BLaER1 treated with 17β-estradiol and CSF1 and Interleukin-3, amounts not matched to agents 10 nM and 100 nM (cell line): ENCODE measurements around the gene CTBP2.

ENCODE experiments used
- H3K27ac ChIP-seq, 11 experiments: shearing (Covaris generic); formaldehyde crosslinking; 2 replicates each; pipeline ENCODE4 v1.8.1; 2022
- H3K27me3 ChIP-seq, 11 experiments: shearing (Covaris generic); formaldehyde crosslinking; 2 replicates each; pipeline ENCODE4 v1.8.1; 2022
- H3K36me3 ChIP-seq, 11 experiments: shearing (Covaris generic); formaldehyde crosslinking; 2 replicates each; pipeline ENCODE4 v1.8.1; 2022
- H3K4me1 ChIP-seq, 10 experiments: shearing (Covaris generic); formaldehyde crosslinking; 2 replicates each; pipeline ENCODE4 v1.8.1; 2022
- H3K4me2 ChIP-seq, 11 experiments: shearing (Covaris generic); formaldehyde crosslinking; 2 replicates each; pipeline ENCODE4 v1.8.1; 2022
- H3K4me3 ChIP-seq, 10 experiments: shearing (Covaris generic); formaldehyde crosslinking; 2 replicates each; pipeline ENCODE4 v1.8.1; 2022
- H3K9ac ChIP-seq, 11 experiments: shearing (Covaris generic); formaldehyde crosslinking; 2 replicates each; pipeline ENCODE4 v1.8.1; 2022
- H3K9me3 ChIP-seq, 11 experiments: shearing (Covaris generic); formaldehyde crosslinking; replicated peaks in 1 of 11; 2 replicates each; pipeline ENCODE4 v1.8.1; 2022
- H4K20me1 ChIP-seq, 11 experiments: shearing (Covaris generic); formaldehyde crosslinking; 2 replicates each; pipeline ENCODE4 v1.8.1; 2022
- Cebpa-rat ChIP-seq, 11 experiments: shearing (Covaris generic); IDR thresholded peaks; 2 replicates each; pipeline ENCODE4 v1.8.1; 2022

The CTBP2 gene

DNA sequence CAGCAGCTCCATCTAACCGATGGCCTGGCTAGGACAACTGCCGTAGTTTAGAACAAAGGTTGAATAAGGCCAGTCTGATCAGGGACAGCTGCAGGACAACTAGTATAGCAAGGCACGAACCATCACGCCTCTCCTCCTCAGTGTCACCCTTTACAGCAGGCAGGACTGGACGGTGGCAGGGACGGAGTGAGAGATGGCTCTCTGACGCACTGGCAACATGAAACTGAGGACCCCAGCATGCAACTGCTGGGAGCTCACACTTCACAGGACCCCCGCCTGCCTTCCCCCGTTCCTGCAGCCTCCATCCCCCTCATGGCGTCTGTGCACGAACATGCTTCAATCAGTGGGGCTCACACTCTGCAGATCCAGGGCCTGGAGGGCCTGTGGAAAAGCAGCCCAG is 164.8 kb downstream of the CTBP2 start:
- Histone ChIP-seq H3K4me2 (no peak overlapping the region), H3K9ac (no peak overlapping the region), H4K20me1 (peaks cover 52 to 100% (median 96%) of the 10 kb centered on the region in 11 experiments; a peak in 21 of 22 replicates), H3K27ac (no peak overlapping the region), H3K4me1 (peaks cover 3 to 14% (median 8%) of the 10 kb centered on the region in 10 experiments; a peak in 16 of 20 replicates), H3K36me3 (peaks cover 95 to 100% (median 100%) of the 10 kb centered on the region in 11 experiments), H3K4me3 (no peak overlapping the region), H3K27me3 (no peaks in the 10 kb centered on the region), H3K9me3 (no peaks in the 10 kb centered on the region)
- TF ChIP-seq Cebpa-rat (IDR thresholded peaks at IDR 0.05) = no peak

DNA sequence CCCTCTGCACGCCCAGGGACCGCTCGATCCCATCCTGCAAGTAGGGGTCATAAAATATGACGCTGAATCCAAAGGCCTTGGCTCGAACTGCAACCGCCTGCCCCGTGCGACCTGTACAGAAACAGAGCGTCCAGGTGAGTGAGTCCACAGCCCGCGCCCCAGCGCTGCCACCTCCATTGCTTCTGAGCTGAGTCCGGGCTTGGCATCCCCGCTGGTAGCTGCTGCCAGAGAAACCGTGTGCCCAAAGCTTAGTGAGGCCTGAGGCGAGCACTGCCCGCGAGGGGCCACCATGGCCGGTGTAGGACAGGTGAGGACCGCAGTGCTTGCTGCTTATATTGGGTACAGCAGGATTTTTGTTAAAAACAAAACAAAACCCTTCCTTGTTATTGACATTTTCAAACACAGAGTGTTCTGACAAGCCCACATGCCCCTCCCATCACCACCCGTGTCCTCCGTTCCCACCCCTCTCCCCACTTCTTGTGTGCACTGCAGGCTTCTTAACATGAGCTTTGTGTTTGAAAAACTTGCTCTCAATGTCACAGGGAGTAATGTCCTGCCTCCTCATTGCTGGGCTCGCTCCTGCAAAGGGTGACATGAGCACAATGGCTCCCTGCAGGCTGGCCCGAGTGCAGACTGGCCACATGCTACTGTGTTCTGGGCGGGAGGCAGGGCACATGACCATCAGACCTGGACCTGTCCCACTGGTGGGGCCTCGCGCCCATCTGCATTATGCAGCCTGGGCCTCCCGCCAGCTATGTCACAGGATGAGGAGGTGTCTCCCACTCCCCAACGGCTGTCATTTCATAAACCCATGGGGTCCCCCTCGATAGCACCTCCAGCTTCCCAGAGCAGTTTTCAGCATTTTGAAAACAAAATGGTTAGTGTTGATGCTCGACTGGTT is 165.5 kb downstream of the CTBP2 start:
- Histone ChIP-seq H3K36me3 (peaks cover 95 to 100% (median 100%) of the 10 kb centered on the region in 11 experiments), H3K4me2 (no peak overlapping the region), H3K4me3 (no peak overlapping the region), H3K27me3 (no peaks in the 10 kb centered on the region), H3K9me3 (no peaks in the 10 kb centered on the region), H3K27ac (no peak overlapping the region), H3K4me1 (peaks cover 11 to 17% (median 15%) of the 10 kb centered on the region in 10 experiments; a peak in 19 of 20 replicates), H3K9ac (no peak overlapping the region), H4K20me1 (peaks cover 44 to 100% (median 93%) of the 10 kb centered on the region in 11 experiments; a peak in 21 of 22 replicates)
- no peak for TF ChIP-seq Cebpa-rat (IDR thresholded peaks at IDR 0.05)

DNA sequence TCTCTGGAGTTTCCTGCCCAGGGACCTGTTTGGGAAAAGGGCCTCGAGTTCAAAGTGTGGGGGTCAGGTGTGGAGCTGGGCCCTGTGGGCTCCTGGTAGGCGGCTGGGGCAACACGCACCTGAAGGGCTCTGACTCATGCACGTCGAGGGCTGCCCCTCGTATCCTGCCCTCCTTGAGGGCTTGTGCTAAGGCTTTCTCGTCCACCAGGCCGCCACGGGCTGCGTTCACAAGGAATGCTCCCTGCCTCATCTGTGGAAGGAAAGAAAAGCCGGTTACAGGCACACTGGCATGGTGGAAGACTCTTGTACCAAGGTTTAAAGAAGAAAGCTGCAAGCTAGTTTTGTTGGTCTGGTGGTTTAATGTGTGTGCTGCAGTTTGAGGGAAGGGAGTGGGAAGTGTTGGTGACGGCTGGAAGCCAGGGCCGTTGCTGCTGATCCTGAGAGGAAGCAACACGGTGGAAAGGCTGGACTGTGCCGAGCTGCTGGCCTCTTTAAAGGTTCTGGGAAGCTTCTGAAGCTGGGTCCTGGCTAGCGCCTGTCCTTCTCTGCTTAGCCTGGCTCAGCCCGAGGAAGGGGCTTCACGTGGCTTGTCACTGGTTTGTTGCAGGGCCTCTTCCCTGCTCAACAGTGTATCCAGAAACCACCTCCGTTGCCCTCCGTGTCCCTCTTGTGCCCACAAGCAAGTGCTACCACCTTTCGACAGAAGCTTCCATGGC is 166.5 kb downstream of the CTBP2 start:
- H3K9ac ChIP-seq = no peak overlapping the region
- H3K4me3 ChIP-seq = no peak overlapping the region
- no peak for TF ChIP-seq Cebpa-rat (IDR thresholded peaks at IDR 0.05)
- H3K9me3 ChIP-seq = no peaks in the 10 kb centered on the region
- no peak overlapping the region for H3K4me2 ChIP-seq
- H4K20me1 ChIP-seq = peaks cover 38 to 99% (median 91%) of the 10 kb centered on the region in 11 experiments; a peak in 21 of 22 replicates
- peaks cover 94 to 99% (median 96%) of the 10 kb centered on the region in 11 experiments for H3K36me3 ChIP-seq
- no peaks in the 10 kb centered on the region for H3K27me3 ChIP-seq
- peaks cover 16 to 25% (median 22%) of the 10 kb centered on the region in 10 experiments for H3K4me1 ChIP-seq
- no peak overlapping the region for H3K27ac ChIP-seq

DNA sequence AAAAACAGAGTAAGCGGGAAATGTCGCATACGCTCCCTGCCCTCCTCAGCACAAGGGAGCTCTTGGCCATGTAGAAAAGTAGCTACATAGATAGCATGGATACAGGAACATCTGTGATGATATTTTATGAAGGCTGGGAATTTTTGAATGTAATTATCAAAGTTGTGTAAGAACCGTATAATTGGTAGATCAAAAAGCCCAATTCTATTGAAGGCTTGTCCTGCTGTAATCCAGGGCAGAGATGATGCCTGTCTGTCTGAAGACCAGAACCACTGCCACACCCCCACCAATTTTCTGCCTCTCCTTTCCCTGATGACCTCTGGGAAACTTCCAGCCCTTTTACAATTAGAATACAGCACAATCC is 167.0 kb downstream of the CTBP2 start:
- H4K20me1 ChIP-seq = peaks cover 33 to 96% (median 87%) of the 10 kb centered on the region in 11 experiments; a peak in 21 of 22 replicates
- TF ChIP-seq Cebpa-rat (IDR thresholded peaks at IDR 0.05) = no peak
- peaks cover 89 to 99% (median 94%) of the 10 kb centered on the region in 11 experiments for H3K36me3 ChIP-seq
- no peak overlapping the region for H3K9ac ChIP-seq
- no peak overlapping the region for H3K4me2 ChIP-seq
- peaks cover 16 to 29% (median 22%) of the 10 kb centered on the region in 10 experiments for H3K4me1 ChIP-seq
- no peaks in the 10 kb centered on the region for H3K9me3 ChIP-seq
- no peak overlapping the region for H3K4me3 ChIP-seq
- no peak overlapping the region for H3K27ac ChIP-seq
- H3K27me3 ChIP-seq = no peaks in the 10 kb centered on the region

DNA sequence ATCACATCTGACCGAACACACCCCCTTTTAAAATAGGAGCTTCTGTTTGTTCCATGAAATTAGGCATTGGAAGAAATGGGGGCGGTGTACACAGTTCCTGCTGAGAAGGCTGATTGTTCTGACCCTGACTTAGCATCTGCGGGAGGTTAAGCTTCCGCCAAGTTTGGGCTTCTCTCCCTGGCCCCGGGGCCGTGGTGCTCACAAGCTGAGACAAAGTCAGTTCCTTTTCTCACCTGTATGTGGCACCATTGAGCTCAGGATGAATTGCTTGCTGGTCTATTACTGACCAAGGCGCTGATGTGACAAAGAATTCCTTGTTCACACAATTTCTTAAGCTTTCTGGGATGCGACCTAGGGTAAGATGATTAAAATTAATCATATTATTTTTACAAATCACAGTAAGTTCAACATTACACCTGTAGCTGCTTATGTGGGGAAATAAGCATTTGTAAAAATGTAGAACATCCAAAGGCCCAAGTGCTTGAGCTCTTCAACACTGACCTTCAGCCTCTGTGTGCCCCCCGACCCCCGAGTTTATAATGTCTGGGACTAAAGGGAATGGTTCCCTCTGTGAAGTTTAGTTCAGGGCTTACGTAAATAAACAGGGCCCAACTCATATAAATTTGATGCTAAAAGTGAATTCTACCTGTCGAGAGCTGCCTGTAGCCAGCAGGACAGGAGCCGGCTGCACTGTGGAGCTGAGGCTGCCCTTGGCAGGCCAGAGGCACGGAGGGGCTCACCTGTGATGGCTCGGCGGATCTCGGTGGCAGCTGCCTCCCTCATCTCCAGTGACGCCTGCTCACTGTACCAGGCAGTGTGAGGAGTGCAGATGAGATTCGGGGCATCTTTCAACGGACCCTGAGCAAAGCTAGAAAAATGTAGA is 167.7 kb downstream of the CTBP2 start:
- H3K9ac ChIP-seq = no peak overlapping the region
- H3K4me1 ChIP-seq = peaks cover 16 to 29% (median 22%) of the 10 kb centered on the region in 10 experiments
- TF ChIP-seq Cebpa-rat (IDR thresholded peaks at IDR 0.05) = no peak
- no peaks in the 10 kb centered on the region for H3K27me3 ChIP-seq
- H3K9me3 ChIP-seq = no peaks in the 10 kb centered on the region
- H3K4me2 ChIP-seq = no peak overlapping the region
- H3K27ac ChIP-seq = no peak overlapping the region
- peaks cover 26 to 96% (median 81%) of the 10 kb centered on the region in 11 experiments; a peak in 21 of 22 replicates for H4K20me1 ChIP-seq
- H3K4me3 ChIP-seq = no peak overlapping the region
- H3K36me3 ChIP-seq = peaks cover 89 to 99% (median 94%) of the 10 kb centered on the region in 11 experiments

DNA sequence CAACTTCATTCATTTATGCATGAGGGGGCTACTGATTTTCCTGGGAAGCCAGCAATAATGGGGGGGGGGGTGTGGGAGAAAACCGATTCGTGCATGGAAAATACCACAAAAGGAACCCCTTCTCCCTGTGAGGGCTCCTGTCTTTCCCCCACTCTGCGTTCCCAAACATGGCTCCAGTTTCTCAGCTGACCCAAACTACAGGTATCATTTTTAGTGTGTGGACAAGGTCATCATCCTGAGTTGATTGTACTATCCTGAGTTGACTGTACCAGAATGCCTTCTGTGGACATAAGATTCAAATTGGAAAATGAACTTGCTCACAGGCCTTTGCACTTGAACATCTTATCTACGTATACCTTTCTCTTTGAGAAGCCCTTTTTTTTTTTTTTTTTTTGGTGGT is 168.5 kb downstream of the CTBP2 start:
- Histone ChIP-seq H3K9me3 (no peaks in the 10 kb centered on the region), H4K20me1 (peaks cover 21 to 96% (median 80%) of the 10 kb centered on the region in 11 experiments; a peak in 21 of 22 replicates), H3K4me1 (peaks cover 16 to 29% (median 22%) of the 10 kb centered on the region in 10 experiments), H3K27me3 (no peaks in the 10 kb centered on the region), H3K9ac (no peak overlapping the region), H3K27ac (no peak overlapping the region), H3K4me2 (no peak overlapping the region), H3K4me3 (no peak overlapping the region), H3K36me3 (peaks cover 89 to 99% (median 94%) of the 10 kb centered on the region in 11 experiments)
- no peak for TF ChIP-seq Cebpa-rat (IDR thresholded peaks at IDR 0.05)

DNA sequence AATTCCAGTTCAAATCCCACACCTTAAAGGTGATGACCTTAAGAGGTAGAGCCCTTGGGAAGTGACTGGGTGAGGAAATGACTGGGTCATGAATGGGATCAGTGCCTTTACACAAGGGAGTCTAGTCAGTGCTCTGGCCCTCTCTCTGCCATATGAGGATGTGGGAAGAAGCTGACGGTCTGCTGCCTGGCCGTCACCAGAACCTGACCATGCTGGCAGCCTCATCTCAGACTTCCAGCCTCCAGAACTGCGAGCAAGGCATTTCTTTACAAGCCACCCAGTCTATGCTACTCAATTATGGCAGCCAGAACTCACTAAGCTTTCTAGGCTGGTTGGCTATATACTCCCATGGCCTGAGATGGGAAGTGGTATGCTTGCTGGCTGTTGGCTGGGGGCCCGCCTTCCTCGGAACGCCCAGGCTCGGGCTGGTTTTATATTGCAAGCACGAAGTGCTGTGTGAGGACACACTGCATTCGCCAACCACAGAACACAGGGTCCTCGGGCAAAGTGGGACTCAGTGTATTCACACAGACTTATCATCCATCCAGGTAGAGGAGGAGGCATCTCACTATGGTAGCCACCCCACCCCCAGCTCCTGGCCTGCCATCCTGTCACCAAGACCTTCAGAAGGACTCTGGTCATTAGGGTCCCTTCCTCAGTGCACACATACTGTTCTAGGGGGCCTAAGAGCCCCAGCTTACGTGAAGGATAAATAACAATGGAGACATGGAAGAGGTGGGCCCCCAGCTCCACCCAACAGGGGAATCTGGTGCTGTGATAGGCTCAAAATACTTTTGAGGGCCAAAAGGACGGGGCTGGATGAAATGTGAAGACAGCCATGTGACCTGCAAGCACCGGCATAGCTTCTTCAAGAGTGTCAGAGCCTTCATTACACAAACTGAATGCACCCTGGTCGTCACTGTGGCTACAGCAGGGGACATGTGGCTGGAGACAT is 169.4 kb downstream of the CTBP2 start:
- no peak for TF ChIP-seq Cebpa-rat (IDR thresholded peaks at IDR 0.05)
- peak overlapping the region in 3 of 11 experiments; percentile 9 to 61 (median 17); a peak in 1 of 22 replicates for H3K4me2 ChIP-seq
- H4K20me1 ChIP-seq = peaks cover 22 to 95% (median 77%) of the 10 kb centered on the region in 11 experiments; a peak in 21 of 22 replicates
- H3K4me3 ChIP-seq = no peak overlapping the region
- H3K27me3 ChIP-seq = no peaks in the 10 kb centered on the region
- peaks cover 16 to 29% (median 22%) of the 10 kb centered on the region in 10 experiments for H3K4me1 ChIP-seq
- no peak overlapping the region for H3K9ac ChIP-seq
- H3K36me3 ChIP-seq = peaks cover 89 to 99% (median 94%) of the 10 kb centered on the region in 11 experiments
- no peaks in the 10 kb centered on the region for H3K9me3 ChIP-seq
- no peak overlapping the region; a peak in 1 of 22 replicates for H3K27ac ChIP-seq
